ENCODE data around the gene TGM3. TPM values are rescaled to one million over a fixed set of nuclear protein-coding genes. Genes with fewer than 3 reads are reported as not detected.

Gene TGM3
- polyA plus RNA-seq, 1 donor from 2014 or later, result 0.24 TPM

- Histone ChIP-seq H3K9me2 (ENCODE audit: insufficient read depth, low read length) (no peaks in the 10 kb centered on the region), H3K9ac (ENCODE audit: low read length) (no peak overlapping the region), H3K79me2 (replicated peaks; ENCODE audit: insufficient read depth, low read length) (no peaks in the 10 kb centered on the region), H3F3A (ENCODE audit: insufficient read depth, low read length, poor library complexity, severe bottlenecking) (no peaks in the 10 kb centered on the region), H3K4me3 (ENCODE audit: low read length) (no peak overlapping the region), H4K20me1 (ENCODE audit: insufficient read depth) (no peaks in the 10 kb centered on the region), H3K27ac (ENCODE audit: low read length) (no peak overlapping the region), H3K36me3 (ENCODE audit: insufficient read depth, low read length) (no peaks in the 10 kb centered on the region), H3K4me2 (ENCODE audit: low read length) (no peak overlapping the region), H3K27me3 (ENCODE audit: insufficient read depth, low read depth, low read length) (no peaks in the 10 kb centered on the region), H3K9me3 (ENCODE audit: low read length) (no peaks in the 10 kb centered on the region), H2AFZ (ENCODE audit: low read depth, low read length) (no peak overlapping the region)
- TF ChIP-seq SMC3 (conservative IDR thresholded peaks at IDR 0.05; ENCODE audit: poor library complexity) (no peak), CTCF (IDR thresholded peaks at IDR 0.05; ENCODE audit: poor library complexity, severe bottlenecking) (no peak), EP300 (conservative IDR thresholded peaks at IDR 0.05; ENCODE audit: poor library complexity, severe bottlenecking) (no peak), POLR2AphosphoS5 (IDR thresholded peaks at IDR 0.05) (no peak), REST (IDR thresholded peaks at IDR 0.05; ENCODE audit: borderline replicate concordance) (no peak), EZH2 (IDR thresholded peaks at IDR 0.05; ENCODE audit: borderline replicate concordance, insufficient read depth, low read length, poor library complexity, severe bottlenecking) (no peak), MXI1 (conservative IDR thresholded peaks at IDR 0.05; ENCODE audit: poor library complexity, severe bottlenecking) (no peak), RAD21 (conservative IDR thresholded peaks at IDR 0.05) (no peak), TAF1 (IDR thresholded peaks at IDR 0.05; ENCODE audit: low read depth) (no peak)
Measured at GRCh38 chr20:2307136-2307535, 11.3 kb downstream of the TGM3 start.

- TF ChIP-seq MXI1 (conservative IDR thresholded peaks at IDR 0.05; ENCODE audit: poor library complexity, severe bottlenecking) (no peak), SMC3 (conservative IDR thresholded peaks at IDR 0.05; ENCODE audit: poor library complexity) (no peak), REST (IDR thresholded peaks at IDR 0.05; ENCODE audit: borderline replicate concordance) (no peak), RAD21 (conservative IDR thresholded peaks at IDR 0.05) (no peak), EZH2 (IDR thresholded peaks at IDR 0.05; ENCODE audit: borderline replicate concordance, insufficient read depth, low read length, poor library complexity, severe bottlenecking) (no peak), TAF1 (IDR thresholded peaks at IDR 0.05; ENCODE audit: low read depth) (no peak), CTCF (IDR thresholded peaks at IDR 0.05; ENCODE audit: poor library complexity, severe bottlenecking) (no peak), EP300 (conservative IDR thresholded peaks at IDR 0.05; ENCODE audit: poor library complexity, severe bottlenecking) (no peak), POLR2AphosphoS5 (IDR thresholded peaks at IDR 0.05) (no peak)
- Histone ChIP-seq H3K27me3 (ENCODE audit: insufficient read depth, low read depth, low read length) (no peaks in the 10 kb centered on the region), H3K4me3 (ENCODE audit: low read length) (no peak overlapping the region), H2AFZ (ENCODE audit: low read depth, low read length) (no peak overlapping the region), H3K9me3 (ENCODE audit: low read length) (no peaks in the 10 kb centered on the region), H3K9me2 (ENCODE audit: insufficient read depth, low read length) (no peaks in the 10 kb centered on the region), H3K4me2 (ENCODE audit: low read length) (no peak overlapping the region), H4K20me1 (ENCODE audit: insufficient read depth) (no peaks in the 10 kb centered on the region), H3K79me2 (replicated peaks; ENCODE audit: insufficient read depth, low read length) (no peaks in the 10 kb centered on the region), H3F3A (ENCODE audit: insufficient read depth, low read length, poor library complexity, severe bottlenecking) (no peaks in the 10 kb centered on the region), H3K9ac (ENCODE audit: low read length) (no peak overlapping the region), H3K36me3 (ENCODE audit: insufficient read depth, low read length) (no peaks in the 10 kb centered on the region), H3K27ac (ENCODE audit: low read length) (no peak overlapping the region)
Measured at GRCh38 chr20:2311329-2311728, 15.5 kb downstream of the TGM3 start.

All from neural cell (in vitro differentiated cells).